ENCODE measurements around the gene NAPSA.

Gene NAPSA

DNA sequence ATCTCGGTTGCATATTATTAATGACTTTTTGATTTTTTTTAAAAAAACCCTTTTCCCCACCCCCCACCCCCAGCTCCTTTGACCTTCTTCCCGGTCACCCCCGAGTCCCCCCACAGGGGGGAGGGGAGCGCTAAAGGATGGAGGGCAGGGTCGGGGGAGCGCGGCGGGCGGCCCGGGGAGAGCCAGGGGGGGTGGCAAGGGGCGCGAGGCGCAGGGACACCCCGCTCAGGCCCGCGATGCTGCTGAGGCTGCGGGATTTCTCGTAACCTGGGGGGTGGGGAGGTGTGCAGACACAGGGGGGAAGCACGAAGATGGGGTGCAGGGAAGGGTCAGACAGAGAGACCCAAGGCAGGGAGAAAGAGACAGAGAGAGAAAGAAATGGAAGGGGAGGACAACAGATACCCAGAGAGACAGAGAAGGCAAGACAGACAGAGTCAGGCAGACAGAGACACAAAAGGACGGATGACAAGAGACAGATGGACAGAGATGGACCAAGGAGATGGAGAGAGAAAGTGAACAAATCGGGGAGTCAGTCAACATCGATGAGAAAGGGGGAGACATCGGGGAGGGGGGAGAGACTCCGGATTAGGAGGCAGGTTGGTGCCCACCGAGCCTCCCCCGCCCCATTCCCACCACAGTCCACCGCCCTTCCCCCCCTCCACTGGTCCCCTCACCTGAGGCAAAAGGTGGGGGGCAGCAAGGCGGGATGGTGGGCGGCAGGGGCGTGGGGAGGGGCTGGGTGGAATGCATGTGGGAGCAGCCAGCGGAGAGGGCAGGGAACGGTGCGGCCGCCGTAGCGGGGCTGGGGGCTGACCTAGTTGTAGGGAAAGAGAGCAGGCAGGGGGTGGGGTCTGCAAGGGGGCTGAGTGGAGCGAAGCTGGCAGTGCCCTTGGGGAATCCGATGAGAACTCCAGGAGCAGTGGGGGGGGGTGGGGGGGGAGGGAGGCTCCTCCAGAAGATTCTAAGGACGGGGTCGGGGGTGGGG is 50.4 kb downstream of the NAPSA start:
- no peak for DNase-seq (ENCODE audit: low read depth)

DNA sequence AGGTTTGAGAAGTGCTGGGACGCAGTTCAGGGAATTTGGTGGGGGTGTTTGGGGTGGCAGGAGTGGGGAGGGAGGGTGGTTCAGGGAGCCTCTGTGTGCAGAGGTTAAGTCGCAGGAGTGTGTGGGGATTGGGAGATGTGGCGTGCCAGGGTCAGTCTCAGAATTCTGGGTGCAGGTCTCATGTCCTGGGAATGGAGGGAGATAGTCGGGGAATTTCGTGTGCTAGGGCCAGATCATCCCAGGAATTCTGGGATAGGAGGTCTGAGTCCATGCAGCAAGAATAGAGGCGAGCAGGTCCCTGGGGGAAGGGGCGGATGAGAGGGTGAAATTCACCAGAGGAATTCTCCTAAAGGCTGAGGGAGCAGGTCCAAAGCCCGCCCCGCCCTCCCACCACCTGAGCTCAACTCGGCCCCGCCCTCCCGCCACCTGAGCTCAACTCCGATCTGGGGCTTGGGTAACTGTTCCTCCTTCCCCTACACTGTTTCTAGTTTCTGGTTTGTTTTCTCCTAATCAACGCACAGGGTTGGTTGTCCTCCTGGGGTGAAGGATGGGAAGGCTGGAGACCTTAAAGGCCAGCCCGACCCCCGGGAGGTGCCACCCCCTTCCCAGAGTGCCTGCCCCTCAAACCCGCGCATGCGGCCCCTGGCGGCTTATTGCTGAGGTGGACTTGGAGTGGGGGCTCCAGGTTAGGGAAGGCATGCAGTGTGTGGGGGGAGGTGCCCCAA is 51.5 kb downstream of the NAPSA start:
- no peak for DNase-seq (ENCODE audit: low read depth)

DNA sequence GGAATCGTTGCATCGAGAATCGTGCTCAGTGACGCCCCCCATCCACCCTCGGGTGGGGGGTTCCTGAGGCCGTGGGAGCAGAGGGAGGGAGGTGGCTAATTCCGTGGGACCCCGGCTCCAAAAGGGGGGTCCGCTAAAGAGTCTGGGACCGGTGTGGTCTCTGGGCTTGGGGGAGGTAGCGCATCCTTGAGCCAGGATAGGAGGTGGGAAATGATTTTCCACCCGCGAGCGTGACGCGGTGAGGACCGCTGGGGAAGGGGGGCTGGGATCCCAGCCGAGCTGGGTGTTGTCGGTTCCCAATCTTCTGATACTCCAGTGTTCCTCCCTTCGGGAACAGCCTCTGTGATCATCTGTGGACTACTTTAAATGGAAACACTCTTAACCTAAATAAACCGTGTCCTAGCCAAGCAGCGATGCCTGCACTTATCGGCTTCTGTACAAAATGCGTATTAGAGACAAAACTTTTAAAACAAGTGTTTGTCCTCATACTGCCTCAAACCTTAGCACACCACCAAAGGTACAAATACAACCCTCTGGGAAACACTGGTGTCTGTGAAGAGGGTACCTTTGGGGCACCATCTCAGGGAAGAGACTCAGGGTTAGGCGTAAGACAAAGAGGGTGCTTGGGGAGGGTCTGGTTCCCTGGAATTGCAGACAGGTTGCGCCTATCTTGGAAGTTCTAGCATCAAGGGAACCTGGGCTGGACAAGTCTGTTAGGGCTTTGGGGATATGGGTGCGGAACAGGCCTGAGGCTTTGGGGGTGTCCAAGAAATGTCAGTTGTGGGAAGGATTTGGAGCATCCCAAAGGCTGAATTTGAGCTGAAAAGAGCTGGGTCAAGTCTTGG is 52.2 kb downstream of the NAPSA start:
- no peak for DNase-seq (ENCODE audit: low read depth)

DNA sequence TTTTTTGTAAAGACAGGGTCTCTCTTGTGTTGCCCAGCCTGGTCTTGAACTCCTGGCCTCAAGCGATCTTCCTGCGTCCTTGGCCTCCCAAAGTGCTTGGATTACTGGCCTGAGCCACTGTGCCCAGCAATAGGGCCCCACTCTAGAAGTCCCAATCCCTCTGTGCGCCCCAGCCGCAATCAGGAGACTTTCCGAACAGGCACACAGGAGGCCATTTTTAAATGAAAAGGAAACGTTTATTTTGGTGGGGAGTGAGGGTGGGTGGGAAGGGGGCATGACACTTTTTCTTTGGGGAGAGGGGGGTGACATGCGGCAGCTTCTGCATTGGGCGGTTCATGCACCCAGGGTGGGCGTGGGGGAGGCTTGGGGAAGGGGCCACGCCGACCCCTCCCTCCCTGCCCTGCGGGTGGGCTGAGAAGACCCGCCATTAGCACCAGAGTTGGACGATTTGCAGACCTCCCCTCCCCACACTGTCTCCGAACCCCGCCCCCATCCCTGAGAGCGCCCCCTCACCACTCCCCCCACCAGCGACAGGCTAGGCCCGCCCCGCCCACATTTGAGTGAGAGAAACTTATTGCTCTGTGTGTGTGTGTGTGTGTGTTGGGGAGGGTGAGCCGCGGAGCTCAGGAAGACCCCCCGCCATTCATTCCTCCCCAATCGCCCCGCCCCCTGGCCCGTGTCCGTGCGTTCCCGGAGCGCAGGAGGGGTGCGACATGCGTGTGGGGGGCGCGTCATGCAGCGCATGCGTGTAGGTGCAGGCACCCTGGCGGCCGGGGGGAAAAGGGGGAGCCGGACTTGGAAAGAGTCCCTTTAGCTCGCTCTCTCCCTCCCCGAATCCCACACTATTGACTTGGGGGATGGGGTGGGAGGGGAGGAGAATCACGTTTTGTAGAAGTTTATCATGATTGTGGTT is 53.5 kb downstream of the NAPSA start:
- no peak for DNase-seq (ENCODE audit: low read depth)

DNA sequence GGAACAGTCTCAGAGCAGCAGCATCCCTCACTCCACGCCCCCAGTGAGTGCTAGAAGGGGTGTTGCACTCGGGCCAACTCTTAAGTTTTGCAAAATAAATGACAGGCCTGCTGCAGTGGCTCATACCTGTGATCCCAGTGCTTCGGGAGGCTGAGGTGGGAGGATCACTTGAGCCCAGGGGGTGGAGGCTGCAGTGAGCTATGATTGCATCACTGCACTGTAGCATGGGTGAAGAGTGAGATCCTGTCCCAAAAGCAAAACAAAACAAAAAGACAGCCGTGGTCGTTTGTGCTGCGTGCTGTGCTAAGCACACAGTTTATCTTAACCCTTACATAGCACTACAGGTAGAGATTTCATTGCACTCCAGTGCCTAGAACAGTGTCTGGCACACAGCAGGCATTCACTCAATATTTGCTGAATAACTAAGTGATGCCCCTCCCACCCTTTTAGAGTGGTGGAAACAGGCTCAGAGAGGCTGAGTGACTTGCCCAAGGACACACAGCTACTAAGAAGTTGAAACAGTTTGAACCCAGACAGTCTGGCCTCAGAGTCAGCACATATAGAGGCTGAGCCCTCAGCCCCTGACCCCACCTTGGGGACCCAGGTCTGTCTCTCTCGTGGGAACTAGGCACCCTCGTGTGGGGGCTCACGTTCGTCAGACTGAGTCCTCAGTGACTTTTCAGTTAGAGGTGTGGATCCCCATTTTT is 54.5 kb downstream of the NAPSA start:
- DNase-seq (ENCODE audit: low read depth): no peak

DNA sequence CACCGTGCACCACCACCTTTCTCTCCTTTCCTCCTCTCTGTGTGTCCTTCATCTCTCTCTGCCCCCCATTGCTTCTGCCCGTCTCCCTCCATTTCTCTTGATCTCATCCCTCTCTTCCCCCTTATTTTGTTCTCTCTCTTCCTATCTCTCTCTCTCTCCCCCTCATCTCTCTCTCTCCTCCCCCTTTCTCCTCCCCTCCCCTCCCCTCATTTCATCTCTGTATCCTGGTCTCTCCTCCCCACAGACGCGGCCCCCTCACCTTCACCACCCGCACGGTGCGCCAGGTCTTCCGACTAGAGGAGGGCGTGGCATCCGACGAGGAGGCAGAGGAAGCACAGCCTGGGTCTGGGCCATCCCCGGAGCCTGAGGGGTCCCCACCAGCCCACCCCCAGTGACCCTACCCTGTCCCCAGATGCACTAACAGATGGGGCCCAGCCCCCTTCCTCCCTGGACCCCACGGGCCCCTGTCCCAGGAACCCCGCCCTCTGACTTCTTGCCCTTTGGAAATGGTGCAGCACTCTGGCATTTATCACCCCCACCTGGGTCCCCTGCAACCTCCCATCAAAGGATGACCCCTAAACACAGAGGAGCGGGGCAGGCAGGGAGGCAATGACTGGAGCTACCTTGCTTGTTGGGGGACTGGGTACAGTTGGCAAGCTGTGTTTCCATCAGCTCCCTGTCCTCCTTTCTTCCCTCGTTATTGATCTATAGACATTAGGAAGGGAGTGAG is 55.9 kb downstream of the NAPSA start:
- no peak for DNase-seq (ENCODE audit: low read depth)

DNA sequence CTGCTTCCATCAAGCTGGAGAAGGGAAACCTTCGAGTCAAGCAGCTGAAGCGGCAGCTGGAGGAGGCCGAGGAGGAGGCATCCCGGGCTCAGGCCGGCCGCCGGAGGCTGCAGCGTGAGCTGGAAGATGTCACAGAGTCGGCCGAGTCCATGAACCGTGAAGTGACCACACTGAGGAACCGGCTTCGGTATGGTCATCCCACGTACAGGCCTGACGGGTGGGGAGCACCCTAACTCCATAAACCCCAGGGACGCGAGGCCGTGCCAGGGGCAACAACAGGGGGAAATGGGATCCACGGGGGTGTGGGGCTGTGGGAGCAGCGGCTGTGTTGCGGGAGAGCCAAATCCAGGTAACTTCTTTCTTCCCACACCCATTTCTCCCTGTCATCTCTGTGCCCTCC is 56.4 kb downstream of the NAPSA start:
- no peak for DNase-seq (ENCODE audit: low read depth)

Data from HS-5 (cell line).